HEK293 (cell line): ENCODE results near the gene KDM4B.

Experiments used
- CTCF ChIP-seq: fragments of 450-650 bp; formaldehyde crosslinking; IDR thresholded peaks from 2 replicates; pipeline ENCODE4 v1.5.1; 2016; ENCODE audit warnings: missing biosample characterization, missing genetic modification characterization
- HOXA7 ChIP-seq: sonication (generic); formaldehyde crosslinking; IDR thresholded peaks from 2 replicates; pipeline ENCODE4 v1.8.1; 2022; ENCODE audit warnings: missing genetic modification reagents, borderline replicate concordance
- PRDM10 ChIP-seq: fragments of 450-650 bp; formaldehyde crosslinking; IDR thresholded peaks from 2 replicates; pipeline ENCODE4 v1.5.1; 2016; ENCODE audit warnings: missing biosample characterization, missing genetic modification characterization
- ZNF202 ChIP-seq: fragments of 450-650 bp; formaldehyde crosslinking; IDR thresholded peaks from 2 replicates; pipeline ENCODE4 v1.5.1; 2016; ENCODE audit warnings: missing biosample characterization, missing genetic modification characterization, borderline replicate concordance

GRCh38 chr19:5154799-5155426 lies 186.0 kb downstream of the KDM4B start:
- TF ChIP-seq ZNF202 (tag by site-specific recombination) (no peak), CTCF (tag by site-specific recombination) (no peak), HOXA7 (CRISPR knock-in tag) (no peak), PRDM10 (no peak)
